OCI-LY1 (cell line): ENCODE data around the gene WNT9A.

ENCODE experiments used
- H2AFZ ChIP-seq: fragments of 200-600 bp; sonication (generic), shearing (Covaris generic); 2 replicates; pipeline ENCODE4 v1.6.0; 2014; ENCODE audit warnings: antibody characterized with exemption, mild to moderate bottlenecking, low read length
- H3F3A ChIP-seq: fragments of 200-600 bp; sonication (generic), shearing (Covaris generic); 2 replicates; pipeline ENCODE4 v1.6.0; 2014; ENCODE audit warnings: mild to moderate bottlenecking, antibody characterized with exemption, low read length, moderate library complexity; ENCODE audit not compliant: insufficient read depth
- H3K27ac ChIP-seq: fragments of 200-600 bp; sonication (generic); 2 replicates; pipeline ENCODE4 v1.5.1; 2014; ENCODE audit warnings: low read length, mixed run types, mild to moderate bottlenecking, low read depth; ENCODE audit not compliant: poor library complexity, severe bottlenecking
- H3K27me3 ChIP-seq: fragments of 200-600 bp; sonication (generic); 2 replicates; pipeline ENCODE4 v1.6.0; 2014; ENCODE audit warnings: antibody characterized with exemption, mild to moderate bottlenecking, low read length, moderate library complexity; ENCODE audit not compliant: insufficient read depth
- H3K36me3 ChIP-seq: fragments of 200-600 bp; sonication (generic); 2 replicates; pipeline ENCODE4 v1.6.1; 2014; ENCODE audit warnings: mild to moderate bottlenecking, antibody characterized with exemption, low read length, moderate library complexity, mixed read lengths; ENCODE audit not compliant: insufficient read depth
- H3K4me1 ChIP-seq: fragments of 200-600 bp; sonication (generic); 2 replicates; pipeline ENCODE4 v1.5.1; 2014; ENCODE audit warnings: mild to moderate bottlenecking, low read length, moderate library complexity; ENCODE audit not compliant: insufficient read depth, severe bottlenecking
- H3K4me2 ChIP-seq: fragments of 200-600 bp; sonication (generic), shearing (Covaris generic); 2 replicates; pipeline ENCODE4 v1.6.1; 2014; ENCODE audit warnings: low read length
- H3K4me3 ChIP-seq: fragments of 200-600 bp; sonication (generic); 2 replicates; pipeline ENCODE4 v1.5.1; 2014; ENCODE audit warnings: low read length, low read depth, mild to moderate bottlenecking, mixed read lengths; ENCODE audit not compliant: poor library complexity, severe bottlenecking
- H3K79me2 ChIP-seq: fragments of 200-600 bp; shearing (Covaris generic); 2 replicates; pipeline ENCODE4 v1.6.1; 2016; ENCODE audit warnings: mixed run types, low read length, mixed read lengths; ENCODE audit not compliant: insufficient read depth
- H3K9ac ChIP-seq: fragments of 200-600 bp; sonication (generic), shearing (Covaris generic); 2 replicates; pipeline ENCODE4 v1.6.1; 2014; ENCODE audit warnings: mild to moderate bottlenecking, low read length, mixed read lengths
- H3K9me2 ChIP-seq: fragments of 200-600 bp; sonication (generic), shearing (Covaris generic); 2 replicates; pipeline ENCODE4 v1.6.1; 2014; ENCODE audit warnings: low read depth, mild to moderate bottlenecking, low read length, mixed read lengths
- H3K9me3 ChIP-seq: fragments of 200-600 bp; shearing (Covaris generic); 2 replicates; pipeline ENCODE4 v1.6.1; 2014; ENCODE audit warnings: low read length, mixed read lengths
- H4K20me1 ChIP-seq: fragments of 200-600 bp; sonication (generic), shearing (Covaris generic); 2 replicates; pipeline ENCODE4 v1.6.0; 2016; ENCODE audit warnings: mild to moderate bottlenecking, low read length; ENCODE audit not compliant: insufficient read depth
- EZH2 ChIP-seq: fragments of 200-600 bp; sonication (generic), shearing (Covaris generic); IDR thresholded peaks from 2 replicates; pipeline ENCODE4 v1.8.0; 2017; ENCODE audit warnings: borderline replicate concordance, mixed run types, mild to moderate bottlenecking, antibody characterized with exemption, low read length, moderate library complexity, mixed read lengths
- TF ChIP-seq, protein P1 (sequence below): fragments of 200-600 bp; sonication (generic), shearing (Covaris generic); IDR thresholded peaks from 2 replicates; pipeline ENCODE4 v1.5.1; 2017; ENCODE audit warnings: mild to moderate bottlenecking, antibody characterized with exemption, low read length, moderate library complexity, mixed read lengths

The WNT9A gene

DNA sequence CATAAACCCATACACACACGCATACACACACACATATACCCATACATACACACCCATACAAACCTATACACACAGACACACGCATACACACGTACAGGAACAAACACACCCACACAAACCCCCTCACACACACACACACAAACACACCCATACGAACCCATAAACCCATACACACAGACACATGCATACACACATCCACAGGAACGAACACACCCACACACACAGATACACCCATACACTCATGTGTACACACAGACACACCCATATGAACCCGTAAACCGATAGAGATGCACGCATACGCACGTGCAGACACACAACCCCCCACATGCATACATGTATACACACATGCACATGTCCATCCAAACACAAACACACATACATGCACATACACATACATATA, 9.5 kb downstream of the WNT9A start:
- Histone ChIP-seq H3K4me2 (no peak overlapping the region), H3K79me2 (no peaks in the 10 kb centered on the region), H3F3A (no peaks in the 10 kb centered on the region), H2AFZ (no peak overlapping the region), H3K27me3 (peaks cover 12% of the 10 kb centered on the region; the same call in 1 of the 2 replicates), H3K9me3 (no peaks in the 10 kb centered on the region), H3K4me3 (no peak overlapping the region), H3K4me1 (no peaks in the 10 kb centered on the region), H4K20me1 (no peaks in the 10 kb centered on the region), H3K9me2 (no peaks in the 10 kb centered on the region), H3K9ac (no peak overlapping the region), H3K36me3 (no peaks in the 10 kb centered on the region), H3K27ac (no peak overlapping the region)
- no peak for TF ChIP-seq EZH2
- TF ChIP-seq, protein P1, sequence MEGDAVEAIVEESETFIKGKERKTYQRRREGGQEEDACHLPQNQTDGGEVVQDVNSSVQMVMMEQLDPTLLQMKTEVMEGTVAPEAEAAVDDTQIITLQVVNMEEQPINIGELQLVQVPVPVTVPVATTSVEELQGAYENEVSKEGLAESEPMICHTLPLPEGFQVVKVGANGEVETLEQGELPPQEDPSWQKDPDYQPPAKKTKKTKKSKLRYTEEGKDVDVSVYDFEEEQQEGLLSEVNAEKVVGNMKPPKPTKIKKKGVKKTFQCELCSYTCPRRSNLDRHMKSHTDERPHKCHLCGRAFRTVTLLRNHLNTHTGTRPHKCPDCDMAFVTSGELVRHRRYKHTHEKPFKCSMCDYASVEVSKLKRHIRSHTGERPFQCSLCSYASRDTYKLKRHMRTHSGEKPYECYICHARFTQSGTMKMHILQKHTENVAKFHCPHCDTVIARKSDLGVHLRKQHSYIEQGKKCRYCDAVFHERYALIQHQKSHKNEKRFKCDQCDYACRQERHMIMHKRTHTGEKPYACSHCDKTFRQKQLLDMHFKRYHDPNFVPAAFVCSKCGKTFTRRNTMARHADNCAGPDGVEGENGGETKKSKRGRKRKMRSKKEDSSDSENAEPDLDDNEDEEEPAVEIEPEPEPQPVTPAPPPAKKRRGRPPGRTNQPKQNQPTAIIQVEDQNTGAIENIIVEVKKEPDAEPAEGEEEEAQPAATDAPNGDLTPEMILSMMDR, result no peak

DNA sequence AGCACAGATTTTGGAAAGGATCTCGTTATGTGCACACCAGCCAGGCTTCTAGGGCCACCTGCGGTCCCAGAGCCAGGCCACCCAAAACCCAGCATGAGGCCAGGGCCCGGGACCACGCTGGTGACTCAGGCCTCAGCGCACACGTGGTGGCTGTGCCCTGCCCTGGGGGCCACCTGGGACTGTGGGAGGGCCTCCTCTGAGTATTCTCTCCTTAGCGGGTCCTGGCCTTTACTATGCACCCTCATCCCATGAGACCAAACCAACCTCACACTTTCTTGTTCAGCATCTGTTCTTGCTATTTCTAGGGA, 9.9 kb downstream of the WNT9A start:
- Histone ChIP-seq H3K4me1 (no peaks in the 10 kb centered on the region), H3K36me3 (no peaks in the 10 kb centered on the region), H3K9ac (no peak overlapping the region), H4K20me1 (no peaks in the 10 kb centered on the region), H3K4me3 (no peak overlapping the region), H3K9me2 (no peaks in the 10 kb centered on the region), H3K4me2 (no peak overlapping the region), H3K9me3 (no peaks in the 10 kb centered on the region), H3K27ac (no peak overlapping the region), H3K27me3 (peaks cover 14% of the 10 kb centered on the region; the same call in 1 of the 2 replicates), H3F3A (no peaks in the 10 kb centered on the region), H3K79me2 (no peaks in the 10 kb centered on the region), H2AFZ (no peak overlapping the region)
- TF ChIP-seq EZH2, result no peak
- TF ChIP-seq, protein P1, result no peak

DNA sequence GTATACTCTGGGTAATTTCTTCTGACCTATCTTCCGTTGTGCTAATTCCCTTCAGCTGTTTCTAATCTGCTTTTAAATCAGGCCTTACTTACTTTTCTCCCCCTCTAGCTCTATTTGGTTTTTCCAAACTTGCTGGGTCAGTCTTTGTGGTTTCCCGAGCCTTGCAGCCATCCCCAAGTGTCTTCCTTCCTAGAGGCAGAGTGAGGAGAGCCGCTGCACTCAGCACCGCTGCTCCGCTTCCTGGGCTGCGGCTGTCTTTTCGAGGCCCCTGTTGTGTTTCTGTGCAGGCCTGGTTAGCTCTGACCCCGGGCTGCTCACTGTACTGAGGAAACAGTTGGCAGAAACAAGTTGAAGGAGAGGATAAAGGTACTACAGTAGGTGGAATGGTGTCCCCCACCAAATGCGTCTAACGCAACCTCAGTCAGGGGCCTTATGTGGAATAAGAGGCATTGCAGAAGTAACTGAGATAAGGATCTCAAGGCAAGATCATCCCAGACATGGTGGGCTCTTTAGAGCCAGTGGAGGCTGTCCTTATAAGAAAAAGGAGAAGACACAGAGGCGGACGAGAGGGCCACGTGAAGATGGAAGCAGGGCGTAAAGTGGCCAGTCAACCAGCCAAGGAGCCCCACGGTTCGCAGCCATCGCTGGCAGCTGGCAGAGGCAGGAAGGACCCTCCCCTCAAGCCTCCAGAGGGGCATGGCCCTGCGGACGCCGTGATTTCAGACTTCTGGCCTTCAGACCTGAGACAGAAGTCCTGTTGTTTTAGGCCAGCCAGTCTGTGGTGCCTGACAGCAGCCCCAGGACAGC, 10.5 kb downstream of the WNT9A start:
- Histone ChIP-seq H3K27ac (no peak overlapping the region), H3K79me2 (no peaks in the 10 kb centered on the region), H3F3A (no peaks in the 10 kb centered on the region), H3K4me1 (no peaks in the 10 kb centered on the region), H3K27me3 (peaks cover 14% of the 10 kb centered on the region; the same call in 1 of the 2 replicates), H3K4me3 (no peak overlapping the region), H3K9ac (no peak overlapping the region), H3K36me3 (no peaks in the 10 kb centered on the region), H4K20me1 (no peaks in the 10 kb centered on the region), H3K9me2 (no peaks in the 10 kb centered on the region), H3K4me2 (no peak overlapping the region), H2AFZ (no peak overlapping the region), H3K9me3 (no peaks in the 10 kb centered on the region)
- no peak for TF ChIP-seq EZH2
- TF ChIP-seq, protein P1, result no peak
